Measurements from ENCODE around the gene JDP2. TPM values are rescaled to one million over a fixed set of nuclear protein-coding genes. Genes with fewer than 3 reads are reported as not detected.

Gene JDP2
- polyA plus RNA-seq, 1 of the 3 experiments (the other 2 are of a cell fraction): 22.3 TPM

DNA sequence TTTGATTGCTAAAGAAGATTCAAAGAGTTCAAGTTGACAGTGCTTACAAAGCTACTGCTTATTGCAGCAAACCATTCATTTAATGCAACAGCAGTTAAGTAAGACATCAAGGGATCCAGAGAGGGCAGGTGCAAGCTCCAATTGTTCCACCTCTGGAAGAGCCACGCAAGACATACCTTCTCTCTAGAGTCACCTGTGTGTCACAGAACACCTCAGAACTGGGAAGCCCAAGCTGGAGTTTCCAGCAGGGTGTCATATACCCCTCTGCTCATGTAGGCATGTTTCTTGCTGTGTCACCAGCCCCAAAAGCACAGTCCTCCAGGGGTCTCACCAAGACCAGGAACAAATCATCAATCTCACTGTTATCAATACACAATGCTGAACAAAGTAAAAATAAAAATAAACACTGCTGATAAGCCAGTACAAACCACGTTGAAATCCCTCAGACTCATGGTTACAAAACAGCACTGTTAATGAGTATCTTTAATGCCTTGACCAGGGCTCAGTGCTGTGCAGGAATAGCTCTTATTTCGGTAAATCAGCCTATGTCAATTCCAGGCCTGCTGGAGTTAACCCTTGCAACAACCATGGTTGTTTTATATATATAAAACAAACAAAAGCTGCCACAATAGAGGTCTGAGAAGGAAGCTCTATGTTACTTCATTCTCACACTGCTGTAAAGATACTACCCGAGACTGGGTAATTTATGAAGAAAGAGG lies 57.0 kb downstream of the JDP2 start:
- H3K4me2 ChIP-seq: no peak overlapping the region
- H2AFZ ChIP-seq (ENCODE audit: low read depth): no peak overlapping the region
- CTCF ChIA-PET: interaction anchor here (0.8 to 10.4 kb wide), 3 partner anchors 16 to 176 kb away, joined by 3 to 291 read pairs (median 3); no protein-coding TSS in a partner anchor
- TF ChIP-seq FOSL2 (IDR thresholded peaks at IDR 0.05; ENCODE audit: borderline replicate concordance, low read depth) (no peak), YY1 (IDR thresholded peaks at IDR 0.05; ENCODE audit: low read depth) (no peak), GABPA (IDR thresholded peaks at IDR 0.05; ENCODE audit: low read depth) (no peak), JUND (IDR thresholded peaks at IDR 0.05) (no peak), TAF1 (IDR thresholded peaks at IDR 0.05; ENCODE audit: borderline replicate concordance, low read depth, low read length) (no peak), MEF2A (IDR thresholded peaks at IDR 0.05; ENCODE audit: borderline replicate concordance, low read depth) (no peak), EP300 (IDR thresholded peaks at IDR 0.05; ENCODE audit: borderline replicate concordance in 1 of 2, low read depth in 1 of 2, low read length in 1 of 2) (no peak), SIN3A (IDR thresholded peaks at IDR 0.05; ENCODE audit: borderline replicate concordance, low read depth, low read length) (no peak), RXRA (IDR thresholded peaks at IDR 0.05; ENCODE audit: borderline replicate concordance, low read depth) (no peak), FOXJ3 (CRISPR knock-in tag; IDR thresholded peaks at IDR 0.05) (no peak)
- TF ChIP-seq, protein P1, sequence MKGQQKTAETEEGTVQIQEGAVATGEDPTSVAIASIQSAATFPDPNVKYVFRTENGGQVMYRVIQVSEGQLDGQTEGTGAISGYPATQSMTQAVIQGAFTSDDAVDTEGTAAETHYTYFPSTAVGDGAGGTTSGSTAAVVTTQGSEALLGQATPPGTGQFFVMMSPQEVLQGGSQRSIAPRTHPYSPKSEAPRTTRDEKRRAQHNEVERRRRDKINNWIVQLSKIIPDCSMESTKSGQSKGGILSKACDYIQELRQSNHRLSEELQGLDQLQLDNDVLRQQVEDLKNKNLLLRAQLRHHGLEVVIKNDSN (IDR thresholded peaks at IDR 0.05; ENCODE audit: borderline replicate concordance, low read depth): no peak
- TF ChIP-seq, protein P2, sequence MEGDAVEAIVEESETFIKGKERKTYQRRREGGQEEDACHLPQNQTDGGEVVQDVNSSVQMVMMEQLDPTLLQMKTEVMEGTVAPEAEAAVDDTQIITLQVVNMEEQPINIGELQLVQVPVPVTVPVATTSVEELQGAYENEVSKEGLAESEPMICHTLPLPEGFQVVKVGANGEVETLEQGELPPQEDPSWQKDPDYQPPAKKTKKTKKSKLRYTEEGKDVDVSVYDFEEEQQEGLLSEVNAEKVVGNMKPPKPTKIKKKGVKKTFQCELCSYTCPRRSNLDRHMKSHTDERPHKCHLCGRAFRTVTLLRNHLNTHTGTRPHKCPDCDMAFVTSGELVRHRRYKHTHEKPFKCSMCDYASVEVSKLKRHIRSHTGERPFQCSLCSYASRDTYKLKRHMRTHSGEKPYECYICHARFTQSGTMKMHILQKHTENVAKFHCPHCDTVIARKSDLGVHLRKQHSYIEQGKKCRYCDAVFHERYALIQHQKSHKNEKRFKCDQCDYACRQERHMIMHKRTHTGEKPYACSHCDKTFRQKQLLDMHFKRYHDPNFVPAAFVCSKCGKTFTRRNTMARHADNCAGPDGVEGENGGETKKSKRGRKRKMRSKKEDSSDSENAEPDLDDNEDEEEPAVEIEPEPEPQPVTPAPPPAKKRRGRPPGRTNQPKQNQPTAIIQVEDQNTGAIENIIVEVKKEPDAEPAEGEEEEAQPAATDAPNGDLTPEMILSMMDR (IDR thresholded peaks at IDR 0.05): no peak
- 42% methylated on average over 4 of the region's 4 CpGs for WGBS (ENCODE audit: low lambda C conversion rate)
- H3K9ac ChIP-seq: no peak overlapping the region
- no peaks in the 10 kb centered on the region for H3K27me3 ChIP-seq (ENCODE audit: insufficient read depth)
- no peaks in the 10 kb centered on the region for H3K79me2 ChIP-seq (ENCODE audit: insufficient read depth)
- DNase-seq: no peak
- no peaks in the 10 kb centered on the region for H3F3A ChIP-seq (replicated peaks; ENCODE audit: insufficient read depth)
- H3K9me2 ChIP-seq: no peaks in the 10 kb centered on the region
- H3K9me3 ChIP-seq: no peaks in the 10 kb centered on the region
- POLR2A ChIA-PET: no interaction called here
- no peaks in the 10 kb centered on the region for H3K36me3 ChIP-seq (replicated peaks in 1 of 2; ENCODE audit: control insufficient read depth in 1 of 2, insufficient read depth in 2 of 2, low read length in 1 of 2)
- no peaks in the 10 kb centered on the region for H4K20me1 ChIP-seq (ENCODE audit: insufficient read depth)
- no peak overlapping the region for H3K27ac ChIP-seq (ENCODE audit: low read depth in 2 of 2, low read length in 1 of 2)
- H3K4me3 ChIP-seq (ENCODE audit: low read depth in 2 of 2, low read length in 1 of 2): no peak overlapping the region
- no peaks in the 10 kb centered on the region for H3K4me1 ChIP-seq (ENCODE audit: control insufficient read depth in 1 of 2, insufficient read depth in 2 of 2, low read depth in 1 of 2, low read length in 1 of 2)

DNA sequence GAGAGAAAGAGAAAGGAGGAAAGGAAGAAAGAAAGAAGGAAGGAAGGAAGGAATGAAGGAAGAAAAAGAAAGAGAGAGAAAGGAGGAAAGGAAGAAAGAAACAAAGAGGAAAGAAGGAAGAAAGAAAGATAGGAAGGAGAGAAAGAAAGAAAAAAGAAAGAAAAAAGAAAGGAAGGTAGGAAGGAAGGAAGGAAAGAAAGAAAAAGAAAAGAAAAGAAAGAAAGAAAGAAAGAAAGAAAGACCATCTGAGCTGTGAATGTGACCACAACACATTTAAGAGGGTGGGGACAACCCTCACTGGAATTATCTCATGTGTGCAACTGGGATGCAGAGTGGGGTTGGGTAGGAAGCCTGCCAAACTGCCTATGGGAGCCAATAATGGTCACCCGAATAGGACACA lies 58.5 kb downstream of the JDP2 start:
- no peak overlapping the region for H3K4me2 ChIP-seq
- H4K20me1 ChIP-seq (ENCODE audit: insufficient read depth): no peaks in the 10 kb centered on the region
- H3F3A ChIP-seq (replicated peaks; ENCODE audit: insufficient read depth): no peaks in the 10 kb centered on the region
- no peak for TF ChIP-seq RFX5 (IDR thresholded peaks at IDR 0.05; ENCODE audit: low read length)
- TF ChIP-seq, protein P3, sequence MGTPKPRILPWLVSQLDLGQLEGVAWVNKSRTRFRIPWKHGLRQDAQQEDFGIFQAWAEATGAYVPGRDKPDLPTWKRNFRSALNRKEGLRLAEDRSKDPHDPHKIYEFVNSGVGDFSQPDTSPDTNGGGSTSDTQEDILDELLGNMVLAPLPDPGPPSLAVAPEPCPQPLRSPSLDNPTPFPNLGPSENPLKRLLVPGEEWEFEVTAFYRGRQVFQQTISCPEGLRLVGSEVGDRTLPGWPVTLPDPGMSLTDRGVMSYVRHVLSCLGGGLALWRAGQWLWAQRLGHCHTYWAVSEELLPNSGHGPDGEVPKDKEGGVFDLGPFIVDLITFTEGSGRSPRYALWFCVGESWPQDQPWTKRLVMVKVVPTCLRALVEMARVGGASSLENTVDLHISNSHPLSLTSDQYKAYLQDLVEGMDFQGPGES (IDR thresholded peaks at IDR 0.05; ENCODE audit: low read depth, low read length): no peak
- TF ChIP-seq MXI1 (IDR thresholded peaks at IDR 0.05; ENCODE audit: low read depth, low read length): no peak
- H3K4me3 ChIP-seq (ENCODE audit: low read depth in 2 of 2, low read length in 1 of 2): no peak overlapping the region
- H2AFZ ChIP-seq (ENCODE audit: low read depth): no peak overlapping the region
- no peak for DNase-seq
- H3K9me2 ChIP-seq: no peaks in the 10 kb centered on the region
- H3K36me3 ChIP-seq (replicated peaks in 1 of 2; ENCODE audit: control insufficient read depth in 1 of 2, insufficient read depth in 2 of 2, low read length in 1 of 2): no peaks in the 10 kb centered on the region
- no peak overlapping the region for H3K27ac ChIP-seq (ENCODE audit: low read depth in 2 of 2, low read length in 1 of 2)
- no peaks in the 10 kb centered on the region for H3K9me3 ChIP-seq
- ChIA-PET POLR2A (no interaction called here), CTCF (interaction anchor here (0.8 to 10.4 kb wide), 4 partner anchors 14 to 177 kb away, joined by 3 to 291 read pairs (median 6); no protein-coding TSS in a partner anchor)
- no peaks in the 10 kb centered on the region for H3K79me2 ChIP-seq (ENCODE audit: insufficient read depth)
- H3K27me3 ChIP-seq (ENCODE audit: insufficient read depth): no peaks in the 10 kb centered on the region
- 58% methylated on average over 1 of the region's 1 CpG for WGBS (ENCODE audit: low lambda C conversion rate)
- no peak overlapping the region for H3K9ac ChIP-seq
- H3K4me1 ChIP-seq (ENCODE audit: control insufficient read depth in 1 of 2, insufficient read depth in 2 of 2, low read depth in 1 of 2, low read length in 1 of 2): no peaks in the 10 kb centered on the region

Data from SK-N-SH (cell line).